Upper lobe of left lung (tissue), 6 donors: Measurements from ENCODE around the gene NINJ1. TPM values are rescaled to one million over a fixed set of nuclear protein-coding genes. Genes with fewer than 3 reads are reported as not detected.

Source experiments
- ATAC-seq, 2 donors: fragments of 200-7000 bp; cut with Tn5 transposase; one replicate each; pipeline ENCODE4 v1.9.1; 2022; ENCODE audit warnings: mild to moderate bottlenecking in 2 of 2, moderate library complexity in 2 of 2; ENCODE audit not compliant: low FRiP score in 2 of 2
- DNase-seq, 2 donors: peaks; one replicate each; pipeline ENCODE4 v3.0.0-alpha.2; 2019 to 2020
- H3K27ac ChIP-seq, 4 donors: fragments of 200-600 bp; sonication (generic); one replicate each; pipeline ENCODE4 v1.5.1; 2016 to 2019
- H3K27me3 ChIP-seq, 4 donors: fragments of 200-600 bp; sonication (generic); one replicate each; pipeline ENCODE4 v1.5.1; 2017 to 2019
- H3K36me3 ChIP-seq, 4 donors: fragments of 200-600 bp; sonication (generic); one replicate each; pipeline ENCODE4 v1.5.1; 2016 to 2019
- H3K4me1 ChIP-seq, 4 donors: fragments of 200-600 bp; sonication (generic); one replicate each; pipeline ENCODE4 v1.5.1; 2018 to 2019
- H3K4me3 ChIP-seq, 4 donors: fragments of 200-600 bp; sonication (generic); one replicate each; pipeline ENCODE4 v1.5.1; 2017 to 2019; ENCODE audit warnings: mild to moderate bottlenecking in 2 of 4, moderate library complexity in 1 of 4
- H3K9me3 ChIP-seq, 4 donors: fragments of 200-600 bp; sonication (generic); one replicate each; pipeline ENCODE4 v1.5.1; 2018 to 2019
- EP300 ChIP-seq, 4 donors: sonication (generic); formaldehyde crosslinking; IDR thresholded peaks; one replicate each; pipeline ENCODE4 v1.5.1; 2017; ENCODE audit warnings: antibody characterized with exemption in 4 of 4, control low read depth in 2 of 4
- POLR2A ChIP-seq, 4 donors: fragments of 450-650 bp; IDR thresholded peaks; one replicate each; pipeline ENCODE4 v1.5.1; 2016 to 2017; ENCODE audit warnings: antibody characterized with exemption in 4 of 4, mild to moderate bottlenecking in 2 of 4
- POLR2AphosphoS5 ChIP-seq, 2 donors: sonication (generic); formaldehyde crosslinking; IDR thresholded peaks; one replicate each; pipeline ENCODE4 v1.5.1; 2017; ENCODE audit warnings: antibody characterized with exemption in 2 of 2
- WGBS, 2 donors: methylation state at CpG; one replicate each; pipeline ENCODE4 v1.1.5; 2017 to 2018; 5-methylcytosine and 5-hydroxymethylcytosine counted together
- total RNA-seq, 6 donors: library from RNA; depleted of rRNA in 4 of 6; stranded (reverse); fragments of >200 nt in 4 of 6; gene quantifications; one replicate each; pipeline versions ENCODE4 v1.1.0 to v1.2.1, GENCODE V29; 2016 to 2021
- TF ChIP-seq, protein P1 (sequence below), 6 experiments: fragments of 450-650 bp in 4 of 6; fragments of 200-600 bp in 2 of 6; sonication (generic) in 2 of 6; IDR thresholded peaks; one replicate each; pipeline ENCODE4 v1.5.1; 2016 to 2019; ENCODE audit warnings: antibody characterized with exemption in 6 of 6
- donor health status: DM: no; HTN: no; CAD: no; lungs with moderate emphysema.
- donor health status: DM: no; HTN: yes; CAD: no; lungs with severe emphysema.

Gene NINJ1, protein sequence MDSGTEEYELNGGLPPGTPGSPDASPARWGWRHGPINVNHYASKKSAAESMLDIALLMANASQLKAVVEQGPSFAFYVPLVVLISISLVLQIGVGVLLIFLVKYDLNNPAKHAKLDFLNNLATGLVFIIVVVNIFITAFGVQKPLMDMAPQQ
- total RNA-seq: 10 to 100 TPM; 35.6 to 83.9 (median 56.8) TPM

DNA sequence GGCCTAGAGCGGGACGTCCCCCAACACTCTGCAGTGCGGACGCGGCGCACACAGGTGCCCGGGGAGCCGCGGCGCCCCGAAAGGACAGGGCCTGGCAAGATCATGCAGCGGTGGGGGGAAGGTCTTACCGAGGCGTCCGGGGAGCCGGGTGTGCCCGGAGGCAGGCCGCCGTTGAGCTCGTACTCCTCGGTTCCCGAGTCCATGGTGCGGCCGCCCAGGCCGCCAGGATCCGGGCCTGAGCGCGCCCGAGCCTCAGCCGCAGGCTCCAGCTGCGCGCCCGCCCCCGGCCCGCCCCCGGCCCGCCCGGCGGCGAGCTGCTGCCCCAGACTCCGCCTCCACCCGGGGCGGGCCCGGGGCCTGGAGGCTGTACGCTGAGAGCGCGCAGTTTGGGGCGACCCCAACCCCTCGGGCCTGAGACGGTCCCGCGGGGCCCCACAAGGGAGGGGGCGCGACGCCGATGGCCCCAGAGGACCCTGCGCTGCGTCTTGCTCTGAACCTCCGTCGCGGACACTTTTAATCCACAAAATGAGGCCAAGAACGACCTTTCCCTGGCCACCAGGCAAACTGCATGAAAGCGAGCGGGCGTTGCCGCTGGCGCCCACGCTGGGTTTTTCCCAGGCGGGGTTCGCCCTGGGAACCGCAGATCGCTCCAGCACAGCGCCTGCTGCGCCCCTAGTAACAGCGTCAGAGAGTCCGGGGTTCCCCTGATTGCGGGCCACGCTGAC lies at the start of gene NINJ1:
Gene NINJ1, minus strand, starts transcription at position 237 of the 725 bp plus-strand sequence. Its CDS starts 34 bp downstream, at position 203.
- ATAC-seq (peak; percentile 83 to 94), DNase-seq (peak; percentile 83 to 95)
- peaks cover 0 to 3% (median 0%) of the 10 kb centered on the region in 4 donors for H3K9me3 ChIP-seq
- no peaks in the 10 kb centered on the region for H3K27me3 ChIP-seq
- peak within 1 kb of the TSS; percentile 58 to 97 (median 77) for H3K4me3 ChIP-seq
- TF ChIP-seq, protein P1, sequence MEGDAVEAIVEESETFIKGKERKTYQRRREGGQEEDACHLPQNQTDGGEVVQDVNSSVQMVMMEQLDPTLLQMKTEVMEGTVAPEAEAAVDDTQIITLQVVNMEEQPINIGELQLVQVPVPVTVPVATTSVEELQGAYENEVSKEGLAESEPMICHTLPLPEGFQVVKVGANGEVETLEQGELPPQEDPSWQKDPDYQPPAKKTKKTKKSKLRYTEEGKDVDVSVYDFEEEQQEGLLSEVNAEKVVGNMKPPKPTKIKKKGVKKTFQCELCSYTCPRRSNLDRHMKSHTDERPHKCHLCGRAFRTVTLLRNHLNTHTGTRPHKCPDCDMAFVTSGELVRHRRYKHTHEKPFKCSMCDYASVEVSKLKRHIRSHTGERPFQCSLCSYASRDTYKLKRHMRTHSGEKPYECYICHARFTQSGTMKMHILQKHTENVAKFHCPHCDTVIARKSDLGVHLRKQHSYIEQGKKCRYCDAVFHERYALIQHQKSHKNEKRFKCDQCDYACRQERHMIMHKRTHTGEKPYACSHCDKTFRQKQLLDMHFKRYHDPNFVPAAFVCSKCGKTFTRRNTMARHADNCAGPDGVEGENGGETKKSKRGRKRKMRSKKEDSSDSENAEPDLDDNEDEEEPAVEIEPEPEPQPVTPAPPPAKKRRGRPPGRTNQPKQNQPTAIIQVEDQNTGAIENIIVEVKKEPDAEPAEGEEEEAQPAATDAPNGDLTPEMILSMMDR (IDR thresholded peaks at IDR 0.05): peak in 4 of 6 experiments; percentile 27 to 49 (median 42)
- TF ChIP-seq POLR2A (IDR thresholded peaks at IDR 0.05): peak in 3 of 4 donors; percentile 85 to 94 (median 93)
- peak in 2 of 4 donors; percentile 30 to 74 for TF ChIP-seq EP300 (IDR thresholded peaks at IDR 0.05)
- TF ChIP-seq POLR2AphosphoS5 (IDR thresholded peaks at IDR 0.05): peak; percentile 40 to 77
- 0 to 1% methylated on average over 16 to 27 of the region's 78 CpGs for WGBS, 2 donors
- H3K27ac ChIP-seq: peak within 1 kb of the TSS; percentile 93 to 99 (median 98)
- no peaks in the 10 kb centered on the region for H3K36me3 ChIP-seq
- H3K4me1 ChIP-seq: peaks cover 51 to 65% (median 57%) of the 10 kb centered on the region in 4 donors

DNA sequence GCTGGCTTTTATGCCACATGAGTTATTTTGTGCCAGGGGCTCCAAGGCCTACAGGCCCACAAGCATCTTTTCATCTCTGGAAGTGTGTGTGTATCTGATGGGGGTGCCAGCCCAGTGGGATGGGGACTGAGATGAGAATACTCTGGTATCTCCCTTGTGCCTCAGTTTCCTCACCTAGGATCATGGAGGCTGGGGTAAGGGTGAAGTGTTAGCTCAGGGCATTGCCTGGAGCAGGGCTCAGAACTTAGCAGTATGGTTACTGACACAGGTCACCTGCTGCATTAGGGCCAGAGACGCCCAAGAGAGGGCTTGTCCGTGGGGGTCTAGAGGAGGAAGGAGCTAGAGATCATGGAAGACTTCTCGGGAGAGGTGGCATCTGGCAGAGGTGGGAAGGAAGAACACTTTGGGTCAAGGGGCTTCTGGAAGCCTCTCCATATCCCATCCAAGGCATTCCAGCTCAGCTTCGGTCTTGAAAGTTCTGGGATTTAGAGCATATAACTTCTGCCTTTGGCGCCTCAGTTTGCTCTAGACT lies 49.1 kb upstream of the NINJ1 start:
- ATAC-seq (no peak), DNase-seq (no peak)
- Histone ChIP-seq H3K9me3 (no peaks in the 10 kb centered on the region), H3K4me3 (peak overlapping the region in 2 of 4 donors; percentile 44 to 56), H3K36me3 (no peaks in the 10 kb centered on the region), H3K27me3 (peaks cover 0 to 31% (median 17%) of the 10 kb centered on the region in 4 donors), H3K4me1 (peaks cover 9 to 21% (median 16%) of the 10 kb centered on the region in 4 donors), H3K27ac (no peak overlapping the region)
- TF ChIP-seq, protein P1 (IDR thresholded peaks at IDR 0.05): no peak
- no peak for TF ChIP-seq POLR2AphosphoS5 (IDR thresholded peaks at IDR 0.05)
- TF ChIP-seq EP300 (IDR thresholded peaks at IDR 0.05): no peak
- no peak for TF ChIP-seq POLR2A (IDR thresholded peaks at IDR 0.05)
- 89 to 94% methylated on average over 5 of the region's 5 CpGs for WGBS, 2 donors

DNA sequence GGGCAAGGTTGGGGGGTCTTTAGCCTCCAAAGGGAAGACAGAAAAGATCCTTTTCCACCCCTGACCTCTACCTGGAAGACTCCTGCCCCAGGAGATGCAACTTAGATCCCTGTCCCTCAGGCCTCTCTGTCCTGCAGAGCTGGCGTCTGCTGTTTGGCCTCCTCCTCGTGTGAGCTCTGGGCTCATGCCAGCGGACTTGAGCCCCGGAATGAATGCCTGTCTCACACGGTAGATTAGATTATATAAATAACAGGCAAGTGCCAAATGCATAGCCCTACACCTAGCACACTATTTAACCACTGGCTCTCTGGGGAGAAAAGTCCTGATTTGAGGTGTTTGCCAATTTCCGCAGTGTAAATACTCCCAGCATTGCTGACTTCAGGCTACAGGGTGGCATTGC lies 48.5 kb upstream of the NINJ1 start:
- Histone ChIP-seq H3K4me1 (peaks cover 9 to 21% (median 16%) of the 10 kb centered on the region in 4 donors), H3K27me3 (peaks cover 0 to 31% (median 17%) of the 10 kb centered on the region in 4 donors), H3K4me3 (no peak overlapping the region), H3K27ac (no peak overlapping the region), H3K36me3 (no peaks in the 10 kb centered on the region), H3K9me3 (no peaks in the 10 kb centered on the region)
- TF ChIP-seq EP300 (IDR thresholded peaks at IDR 0.05) (no peak), POLR2AphosphoS5 (IDR thresholded peaks at IDR 0.05) (no peak), POLR2A (IDR thresholded peaks at IDR 0.05) (no peak)
- TF ChIP-seq, protein P1 (IDR thresholded peaks at IDR 0.05): no peak
- DNase-seq (no peak), ATAC-seq (no peak)
- WGBS, 2 donors: 74 to 81% methylated on average over 6 of the region's 6 CpGs

DNA sequence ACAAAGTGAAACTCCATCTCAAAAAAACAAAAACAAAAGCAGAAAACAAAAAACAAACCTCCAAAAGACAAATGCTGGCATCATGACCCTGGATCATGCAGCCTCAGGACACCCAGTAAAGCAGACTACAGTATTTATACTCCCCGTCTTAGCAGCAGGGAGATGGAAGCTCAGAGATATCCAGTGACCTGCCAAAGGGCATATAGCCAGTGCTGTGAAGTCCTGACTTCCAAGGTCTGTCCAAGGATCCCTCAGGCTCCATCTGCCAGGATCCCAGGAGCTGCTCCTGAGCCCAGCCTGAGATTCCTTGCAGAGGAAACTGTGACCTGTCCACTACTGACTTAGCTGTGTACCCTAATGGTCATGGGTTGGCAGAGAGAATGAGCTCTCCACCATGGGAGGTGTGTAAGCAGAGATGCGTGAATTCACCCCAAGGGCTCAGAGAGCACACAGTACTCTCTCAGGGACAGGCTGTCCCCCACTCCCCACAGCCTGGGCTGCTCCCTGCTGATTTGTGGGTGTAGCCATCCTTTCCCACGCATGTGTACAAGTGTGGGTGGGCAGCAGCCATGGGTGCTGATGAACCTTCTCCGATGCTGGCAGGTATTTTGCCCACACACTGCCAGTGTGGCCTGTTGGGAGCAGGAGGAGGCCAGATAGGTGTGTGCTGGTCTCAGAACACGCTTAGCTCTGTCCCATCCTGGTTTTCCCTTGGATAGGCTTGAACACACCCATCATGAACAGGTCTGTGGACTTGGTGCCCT lies 47.8 kb upstream of the NINJ1 start:
- Histone ChIP-seq H3K27me3 (peaks cover 0 to 31% (median 17%) of the 10 kb centered on the region in 4 donors), H3K4me1 (peaks cover 9 to 21% (median 16%) of the 10 kb centered on the region in 4 donors), H3K36me3 (no peaks in the 10 kb centered on the region), H3K27ac (no peak overlapping the region), H3K9me3 (no peaks in the 10 kb centered on the region), H3K4me3 (no peak overlapping the region)
- TF ChIP-seq POLR2AphosphoS5 (IDR thresholded peaks at IDR 0.05) (no peak), POLR2A (IDR thresholded peaks at IDR 0.05) (no peak), EP300 (IDR thresholded peaks at IDR 0.05) (no peak)
- TF ChIP-seq, protein P1 (IDR thresholded peaks at IDR 0.05): no peak
- WGBS, 2 donors: 80 to 92% methylated on average over 1 to 5 of the region's 5 CpGs
- DNase-seq (no peak), ATAC-seq (no peak)
